ENCODE results near the gene NTM.
A peak's percentile ranks its signal among the peaks of the same experiment; 100 is the strongest.

The NTM gene

GRCh38 chr11:131885431-131885830, 515.0 kb downstream of the NTM start:
- no peak for DNase-seq

- no peak for DNase-seq
Measured at GRCh38 chr11:131886201-131886600, 515.8 kb downstream of the NTM start.

GRCh38 chr11:131888230-131888855, 517.9 kb downstream of the NTM start:
- no peak for DNase-seq

GRCh38 chr11:131889146-131889577, 518.7 kb downstream of the NTM start:
- no peak for DNase-seq

- no peak for DNase-seq
Measured at GRCh38 chr11:131889760-131890581, 519.6 kb downstream of the NTM start.

- no peak for DNase-seq
Measured at GRCh38 chr11:131893103-131893890, 522.9 kb downstream of the NTM start.

- DNase-seq = no peak
Measured at GRCh38 chr11:131893988-131894387, 523.6 kb downstream of the NTM start.

GRCh38 chr11:131894615-131895544, 524.5 kb downstream of the NTM start:
- DNase-seq = no peak

- DNase-seq = no peak
Measured at GRCh38 chr11:131895865-131896264, 525.5 kb downstream of the NTM start.

GRCh38 chr11:131896978-131897615, 526.7 kb downstream of the NTM start:
- no peak for DNase-seq

GRCh38 chr11:131897956-131898355, 527.5 kb downstream of the NTM start:
- DNase-seq = no peak

- DNase-seq = no peak
Measured at GRCh38 chr11:131898949-131899348, 528.5 kb downstream of the NTM start.

- no peak for DNase-seq
Measured at GRCh38 chr11:131899950-131900580, 529.6 kb downstream of the NTM start.

GRCh38 chr11:131902421-131902820, 532.0 kb downstream of the NTM start:
- DNase-seq = no peak

- no peak for DNase-seq
Measured at GRCh38 chr11:131903074-131903473, 532.7 kb downstream of the NTM start.

GRCh38 chr11:131904756-131905155, 534.3 kb downstream of the NTM start:
- DNase-seq = no peak

- peak in 1 of 2 experiments; percentile 43 for DNase-seq
Measured at GRCh38 chr11:131906963-131907362, 536.5 kb downstream of the NTM start.

GRCh38 chr11:131907371-131907770, 537.0 kb downstream of the NTM start:
- no peak for DNase-seq

- DNase-seq = no peak
Measured at GRCh38 chr11:131908316-131908715, 537.9 kb downstream of the NTM start.

- no peak for DNase-seq
Measured at GRCh38 chr11:131909426-131910177, 539.2 kb downstream of the NTM start.

- no peak for DNase-seq
Measured at GRCh38 chr11:131910178-131910522, 539.7 kb downstream of the NTM start.

Measured in cerebellar nuclear complex (tissue), 1 donor.